Measurements from ENCODE around the gene PSMG3.

DNA sequence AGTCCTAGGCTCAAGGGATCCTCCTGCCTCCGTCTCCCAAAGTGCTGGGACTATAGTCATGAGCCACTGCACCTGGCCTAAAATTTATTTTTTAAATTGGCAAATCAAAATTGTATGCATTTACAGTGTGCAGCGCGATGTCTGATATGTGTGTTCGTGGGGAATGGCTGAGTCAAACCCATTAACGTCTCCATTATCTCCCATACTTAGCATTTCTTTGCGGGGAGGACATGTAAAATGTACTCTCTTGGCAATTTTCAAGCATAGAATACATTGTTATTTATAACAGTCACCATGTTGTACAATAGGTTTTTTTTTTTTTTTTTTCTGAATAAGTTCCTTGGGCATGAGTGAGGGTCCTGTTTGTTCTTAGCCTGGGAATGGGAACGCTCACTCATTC lies 17.6 kb downstream of the PSMG3 start:
- TF ChIP-seq GATA3 (IDR thresholded peaks at IDR 0.05; ENCODE audit: low read depth, low read length) = no peak
- TF ChIP-seq GATA2 (IDR thresholded peaks at IDR 0.05; ENCODE audit: low read depth, low read length) = no peak

Measured in SH-SY5Y (cell line).